Bronchial smooth muscle cell (primary cell): Measurements from ENCODE around the gene TSEN15. TPM values are rescaled to one million over a fixed set of nuclear protein-coding genes. Genes with fewer than 3 reads are reported as not detected.

Experiments
- total RNA-seq: library from RNA; depleted of rRNA; stranded (reverse); fragments of >200 nt; gene quantifications from 2 replicates; pipeline ENCODE4 v1.2.1, GENCODE V29; 2014

TSEN15 gene
- 21.8 and 32.2 TPM in 2 replicates for total RNA-seq

DNA sequence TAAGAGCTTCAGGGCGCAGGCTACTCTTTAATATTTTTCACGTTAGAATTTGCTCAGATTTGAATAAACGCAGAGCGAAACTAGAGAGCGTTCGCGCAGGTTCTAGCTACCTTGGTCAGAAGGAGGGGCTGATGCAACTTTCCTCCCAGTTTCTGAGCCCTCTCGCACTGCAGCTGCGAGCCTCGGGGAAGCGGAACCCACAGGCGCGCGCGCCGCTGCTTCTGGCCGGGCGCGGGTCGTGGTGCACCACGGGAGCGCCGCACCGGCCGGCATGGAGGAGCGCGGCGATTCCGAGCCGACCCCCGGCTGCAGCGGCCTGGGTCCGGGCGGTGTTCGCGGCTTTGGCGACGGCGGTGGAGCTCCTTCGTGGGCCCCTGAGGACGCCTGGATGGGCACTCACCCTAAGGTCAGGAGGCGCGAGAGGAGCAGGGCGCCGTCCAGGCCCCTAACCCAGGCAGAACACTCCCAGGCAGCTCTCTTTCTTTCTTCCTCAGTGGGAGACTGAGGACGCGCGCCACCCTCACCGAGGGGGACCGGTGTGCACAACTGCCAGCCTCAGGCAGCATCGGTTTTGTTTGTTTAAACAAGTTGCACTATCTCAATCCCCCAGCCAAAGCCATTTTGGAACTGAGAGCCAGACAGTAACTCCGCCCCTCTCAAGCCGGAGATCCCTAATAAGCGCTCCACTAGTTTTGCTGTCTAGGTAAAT, at the start of gene TSEN15:
TSEN15 (plus strand) TSS at position 246 of the 709 bp plus-strand sequence; CDS start at position 272, 26 bp downstream.

Other genes starting within 250 kb of the TSEN15 start
- gene RGL1, start 246.6 kb upstream of the TSEN15 start, total RNA-seq, result 22.2 and 22.7 TPM in 2 replicates
- gene COLGALT2, start 14.0 kb upstream of the TSEN15 start, total RNA-seq, result 1.9 and 2.2 TPM in 2 replicates